Measurements from ENCODE around the gene NOX4.

GRCh38 chr11:89489930-89490329 is 1.2 kb downstream of the NOX4 start:
- no peak for TF ChIP-seq POLR2A (IDR thresholded peaks at IDR 0.05)
- TF ChIP-seq POLR2AphosphoS5 (IDR thresholded peaks at IDR 0.05), result no peak
- TF ChIP-seq, protein P1, sequence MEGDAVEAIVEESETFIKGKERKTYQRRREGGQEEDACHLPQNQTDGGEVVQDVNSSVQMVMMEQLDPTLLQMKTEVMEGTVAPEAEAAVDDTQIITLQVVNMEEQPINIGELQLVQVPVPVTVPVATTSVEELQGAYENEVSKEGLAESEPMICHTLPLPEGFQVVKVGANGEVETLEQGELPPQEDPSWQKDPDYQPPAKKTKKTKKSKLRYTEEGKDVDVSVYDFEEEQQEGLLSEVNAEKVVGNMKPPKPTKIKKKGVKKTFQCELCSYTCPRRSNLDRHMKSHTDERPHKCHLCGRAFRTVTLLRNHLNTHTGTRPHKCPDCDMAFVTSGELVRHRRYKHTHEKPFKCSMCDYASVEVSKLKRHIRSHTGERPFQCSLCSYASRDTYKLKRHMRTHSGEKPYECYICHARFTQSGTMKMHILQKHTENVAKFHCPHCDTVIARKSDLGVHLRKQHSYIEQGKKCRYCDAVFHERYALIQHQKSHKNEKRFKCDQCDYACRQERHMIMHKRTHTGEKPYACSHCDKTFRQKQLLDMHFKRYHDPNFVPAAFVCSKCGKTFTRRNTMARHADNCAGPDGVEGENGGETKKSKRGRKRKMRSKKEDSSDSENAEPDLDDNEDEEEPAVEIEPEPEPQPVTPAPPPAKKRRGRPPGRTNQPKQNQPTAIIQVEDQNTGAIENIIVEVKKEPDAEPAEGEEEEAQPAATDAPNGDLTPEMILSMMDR (IDR thresholded peaks at IDR 0.05), result no peak

Measured in stomach (tissue), 4 donors.